Measurements from ENCODE around the gene UBTD2.

DNA sequence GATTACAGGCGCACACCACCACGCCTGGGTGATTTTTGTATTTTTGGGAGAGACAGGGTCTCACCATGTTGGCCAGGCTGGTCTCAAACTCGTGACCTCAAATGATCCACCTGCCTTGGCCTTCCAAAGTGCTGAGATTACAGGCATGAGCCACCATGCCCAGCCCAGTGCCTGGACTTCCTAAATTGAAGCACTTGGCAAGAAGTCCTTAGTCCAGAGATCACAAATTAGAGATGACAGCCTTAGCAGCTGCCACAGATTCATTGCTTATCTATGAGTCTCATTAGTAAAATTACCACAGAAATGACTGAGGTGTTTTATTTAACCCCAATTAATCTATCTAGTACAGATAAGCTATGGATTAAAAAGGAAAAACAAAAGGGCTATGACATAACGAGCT is 70.4 kb downstream of the UBTD2 start:
- TF ChIP-seq EZH2 (IDR thresholded peaks at IDR 0.05) (no peak), POLR2AphosphoS5 (IDR thresholded peaks at IDR 0.05; ENCODE audit: borderline replicate concordance, low read depth, low read length) (no peak)
